Measurements from ENCODE around the gene HRH1. TPM values are rescaled to one million over a fixed set of nuclear protein-coding genes. Genes with fewer than 3 reads are reported as not detected.
"Not testable (repeated sequence)": the region's sequence is repeated elsewhere in the genome, so short reads cannot be mapped to it uniquely, and the experiment has no call there.

HRH1 gene
- total and polyA plus RNA-seq, 2 donors, result 1.6 to 2.4 TPM

GRCh38 chr3:11197484-11197883, 43.2 kb downstream of the HRH1 start:
- Histone ChIP-seq H3K4me3 (ENCODE audit: low read length in 2 of 2) (no peak overlapping the region), H3K27me3 (ENCODE audit: control insufficient read depth in 2 of 2, insufficient read depth in 1 of 2, low read length in 1 of 2) (peaks cover 0 to 2% of the 10 kb centered on the region in 2 donors), H3K36me3 (ENCODE audit: control insufficient read depth in 2 of 2, insufficient read depth in 2 of 2, low read length in 1 of 2) (no peaks in the 10 kb centered on the region), H3K27ac (ENCODE audit: low read depth in 1 of 2, low read length in 1 of 2) (no peak overlapping the region), H3K9me3 (ENCODE audit: control insufficient read depth in 2 of 2, insufficient read depth in 1 of 2, low read length in 1 of 2) (no peaks in the 10 kb centered on the region), H3K4me1 (ENCODE audit: control insufficient read depth in 2 of 2, insufficient read depth in 2 of 2, low read length in 2 of 2) (peaks cover 0 to 4% of the 10 kb centered on the region in 2 donors)
- WGBS, result 91% methylated on average over 1 of the region's 1 CpG
- DNase-seq (ENCODE audit: low read depth in 6 of 9, low spot score in 9 of 9), result no peak

- peaks cover 0 to 4% of the 10 kb centered on the region in 2 donors for H3K4me1 ChIP-seq (ENCODE audit: control insufficient read depth in 2 of 2, insufficient read depth in 2 of 2, low read length in 2 of 2)
- WGBS, result 95% methylated on average over 8 of the region's 8 CpGs
- H3K27me3 ChIP-seq (ENCODE audit: control insufficient read depth in 2 of 2, insufficient read depth in 1 of 2, low read length in 1 of 2), result peaks cover 0 to 2% of the 10 kb centered on the region in 2 donors
- H3K36me3 ChIP-seq (ENCODE audit: control insufficient read depth in 2 of 2, insufficient read depth in 2 of 2, low read length in 1 of 2), result no peaks in the 10 kb centered on the region
- no peak overlapping the region for H3K27ac ChIP-seq (ENCODE audit: low read depth in 1 of 2, low read length in 1 of 2)
- DNase-seq (ENCODE audit: low read depth in 6 of 9, low spot score in 9 of 9), result no peak
- no peaks in the 10 kb centered on the region for H3K9me3 ChIP-seq (ENCODE audit: control insufficient read depth in 2 of 2, insufficient read depth in 1 of 2, low read length in 1 of 2)
- no peak overlapping the region for H3K4me3 ChIP-seq (ENCODE audit: low read length in 2 of 2)
Measured at GRCh38 chr3:11198070-11198469, 43.8 kb downstream of the HRH1 start.

- H3K4me3 ChIP-seq (ENCODE audit: low read length in 2 of 2), result no peak overlapping the region
- H3K9me3 ChIP-seq (ENCODE audit: control insufficient read depth in 2 of 2, insufficient read depth in 1 of 2, low read length in 1 of 2), result no peaks in the 10 kb centered on the region
- WGBS, result 95% methylated on average over 4 of the region's 4 CpGs
- no peaks in the 10 kb centered on the region for H3K36me3 ChIP-seq (ENCODE audit: control insufficient read depth in 2 of 2, insufficient read depth in 2 of 2, low read length in 1 of 2)
- H3K4me1 ChIP-seq (ENCODE audit: control insufficient read depth in 2 of 2, insufficient read depth in 2 of 2, low read length in 2 of 2), result peaks cover 0 to 4% of the 10 kb centered on the region in 2 donors
- peaks cover 0 to 2% of the 10 kb centered on the region in 2 donors for H3K27me3 ChIP-seq (ENCODE audit: control insufficient read depth in 2 of 2, insufficient read depth in 1 of 2, low read length in 1 of 2)
- no peak for DNase-seq (ENCODE audit: low read depth in 6 of 9, low spot score in 9 of 9)
- no peak overlapping the region for H3K27ac ChIP-seq (ENCODE audit: low read depth in 1 of 2, low read length in 1 of 2)
Measured at GRCh38 chr3:11198495-11198894, 44.2 kb downstream of the HRH1 start.

GRCh38 chr3:11199902-11200845, 45.9 kb downstream of the HRH1 start:
- Histone ChIP-seq H3K4me1 (ENCODE audit: control insufficient read depth in 2 of 2, insufficient read depth in 2 of 2, low read length in 2 of 2) (peaks cover 0 to 4% of the 10 kb centered on the region in 2 donors), H3K9me3 (ENCODE audit: control insufficient read depth in 2 of 2, insufficient read depth in 1 of 2, low read length in 1 of 2) (no peaks in the 10 kb centered on the region), H3K27me3 (ENCODE audit: control insufficient read depth in 2 of 2, insufficient read depth in 1 of 2, low read length in 1 of 2) (peaks cover 0 to 2% of the 10 kb centered on the region in 2 donors), H3K36me3 (ENCODE audit: control insufficient read depth in 2 of 2, insufficient read depth in 2 of 2, low read length in 1 of 2) (no peaks in the 10 kb centered on the region), H3K27ac (ENCODE audit: low read depth in 1 of 2, low read length in 1 of 2) (no peak overlapping the region), H3K4me3 (ENCODE audit: low read length in 2 of 2) (no peak overlapping the region)
- 97% methylated on average over 5 of the region's 5 CpGs for WGBS
- no peak for DNase-seq (ENCODE audit: low read depth in 6 of 9, low spot score in 9 of 9)

GRCh38 chr3:11201251-11202019, 47.1 kb downstream of the HRH1 start:
- DNase-seq (ENCODE audit: low read depth in 6 of 9, low spot score in 9 of 9), result no peak
- H3K9me3 ChIP-seq (ENCODE audit: control insufficient read depth in 2 of 2, insufficient read depth in 1 of 2, low read length in 1 of 2), result no peaks in the 10 kb centered on the region
- no peaks in the 10 kb centered on the region for H3K36me3 ChIP-seq (ENCODE audit: control insufficient read depth in 2 of 2, insufficient read depth in 2 of 2, low read length in 1 of 2)
- H3K4me1 ChIP-seq (ENCODE audit: control insufficient read depth in 2 of 2, insufficient read depth in 2 of 2, low read length in 2 of 2), result no peaks in the 10 kb centered on the region
- H3K4me3 ChIP-seq (ENCODE audit: low read length in 2 of 2), result no peak overlapping the region
- WGBS, result 91% methylated on average over 7 of the region's 7 CpGs
- peaks cover 0 to 2% of the 10 kb centered on the region in 2 donors for H3K27me3 ChIP-seq (ENCODE audit: control insufficient read depth in 2 of 2, insufficient read depth in 1 of 2, low read length in 1 of 2)
- no peak overlapping the region for H3K27ac ChIP-seq (ENCODE audit: low read depth in 1 of 2, low read length in 1 of 2)

GRCh38 chr3:11203961-11204360, 49.7 kb downstream of the HRH1 start:
- 94% methylated on average over 2 of the region's 2 CpGs for WGBS
- Histone ChIP-seq H3K27ac (ENCODE audit: low read depth in 1 of 2, low read length in 1 of 2) (no peak overlapping the region), H3K4me1 (ENCODE audit: control insufficient read depth in 2 of 2, insufficient read depth in 2 of 2, low read length in 2 of 2) (no peaks in the 10 kb centered on the region), H3K4me3 (ENCODE audit: low read length in 2 of 2) (no peak overlapping the region), H3K9me3 (ENCODE audit: control insufficient read depth in 2 of 2, insufficient read depth in 1 of 2, low read length in 1 of 2) (no peaks in the 10 kb centered on the region), H3K36me3 (ENCODE audit: control insufficient read depth in 2 of 2, insufficient read depth in 2 of 2, low read length in 1 of 2) (no peaks in the 10 kb centered on the region), H3K27me3 (ENCODE audit: control insufficient read depth in 2 of 2, insufficient read depth in 1 of 2, low read length in 1 of 2) (no peaks in the 10 kb centered on the region)
- DNase-seq (ENCODE audit: low read depth in 6 of 9, low spot score in 9 of 9), result no peak

DNA sequence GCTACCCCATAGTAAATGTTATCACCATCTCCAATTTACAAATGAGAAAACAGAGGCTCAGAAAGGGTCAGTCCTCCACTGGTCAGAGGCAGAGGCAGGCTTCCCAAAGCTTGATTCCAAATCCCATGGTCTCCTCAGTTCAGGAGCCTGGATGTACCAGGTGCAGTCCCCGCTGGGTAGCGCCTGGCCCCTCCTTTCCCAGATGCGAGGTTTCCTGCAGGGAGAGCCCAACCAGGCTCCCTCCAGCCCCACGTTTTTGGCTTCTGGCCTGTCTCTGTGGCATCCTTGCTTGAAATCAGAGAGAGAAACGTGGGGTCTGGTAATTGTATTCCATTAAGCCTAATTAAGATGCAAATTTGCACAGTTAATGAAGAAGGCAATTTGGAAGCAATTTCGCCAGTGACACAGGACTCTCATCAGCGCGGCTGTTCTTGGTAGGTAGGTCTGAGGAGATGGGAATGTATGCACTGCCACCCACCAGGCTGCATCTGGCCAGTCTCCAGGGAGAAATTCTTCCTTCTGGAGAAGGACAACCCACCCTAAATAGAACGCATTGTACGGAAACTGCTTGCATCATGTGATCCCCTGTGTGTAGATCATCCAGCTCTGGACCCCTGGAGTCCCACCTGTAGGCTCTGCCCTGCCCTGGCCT, 50.5 kb downstream of the HRH1 start:
- H3K9me3 ChIP-seq (ENCODE audit: control insufficient read depth in 2 of 2, insufficient read depth in 1 of 2, low read length in 1 of 2), result no peaks in the 10 kb centered on the region
- WGBS, result 84% methylated on average over 10 of the region's 10 CpGs
- no peak for DNase-seq (ENCODE audit: low read depth in 6 of 9, low spot score in 9 of 9)

GRCh38 chr3:11205881-11206280, 51.6 kb downstream of the HRH1 start:
- H3K9me3 ChIP-seq (ENCODE audit: control insufficient read depth in 2 of 2, insufficient read depth in 1 of 2, low read length in 1 of 2); H3K27ac ChIP-seq (ENCODE audit: low read depth in 1 of 2, low read length in 1 of 2); H3K4me1 ChIP-seq (ENCODE audit: control insufficient read depth in 2 of 2, insufficient read depth in 2 of 2, low read length in 2 of 2); DNase-seq (ENCODE audit: low read depth in 6 of 9, low spot score in 9 of 9); H3K27me3 ChIP-seq (ENCODE audit: control insufficient read depth in 2 of 2, insufficient read depth in 1 of 2, low read length in 1 of 2); H3K36me3 ChIP-seq (ENCODE audit: control insufficient read depth in 2 of 2, insufficient read depth in 2 of 2, low read length in 1 of 2); H3K4me3 ChIP-seq (ENCODE audit: low read length in 2 of 2): not testable (repeated sequence)
- 95% methylated on average over 14 of the region's 14 CpGs for whole genome bisulfite sequencing

More for the DNA sequence above, 50.5 kb downstream of the HRH1 start:
- Histone ChIP-seq H3K36me3 (ENCODE audit: control insufficient read depth in 2 of 2, insufficient read depth in 2 of 2, low read length in 1 of 2) (no peaks in the 10 kb centered on the region), H3K4me1 (ENCODE audit: control insufficient read depth in 2 of 2, insufficient read depth in 2 of 2, low read length in 2 of 2) (no peaks in the 10 kb centered on the region), H3K27ac (ENCODE audit: low read depth in 1 of 2, low read length in 1 of 2) (no peak overlapping the region), H3K4me3 (ENCODE audit: low read length in 2 of 2) (no peak overlapping the region), H3K27me3 (ENCODE audit: control insufficient read depth in 2 of 2, insufficient read depth in 1 of 2, low read length in 1 of 2) (no peaks in the 10 kb centered on the region)

Measured in thymus (tissue), 11 donors.